HepG2 (cell line): ENCODE results near the gene ZBTB17. TPM values are rescaled to one million over a fixed set of nuclear protein-coding genes. Genes with fewer than 3 reads are reported as not detected.

Experiments used
- CBX2 ChIP-seq, 2 experiments: fragments of 200-600 bp in 1 of 2; sonication (generic); formaldehyde crosslinking in 1 of 2; IDR thresholded peaks; 2 replicates each; pipeline versions ENCODE4 v1.7.0 to v1.8.1; 2018 to 2022; ENCODE audit warnings: low read depth in 2 of 2, low read length in 1 of 2, mild to moderate bottlenecking in 1 of 2, missing genetic modification reagents in 1 of 2
- ELF1 ChIP-seq: sonication (generic); formaldehyde crosslinking; IDR thresholded peaks from 2 replicates; pipeline ENCODE4 v1.4.0; 2020; ENCODE audit warnings: missing genetic modification reagents
- ESRRA ChIP-seq: sonication (generic); formaldehyde crosslinking; IDR thresholded peaks from 2 replicates; pipeline ENCODE4 v1.5.1; 2020; ENCODE audit warnings: mild to moderate bottlenecking, low read depth, missing genetic modification reagents
- EZH2 ChIP-seq: conservative IDR thresholded peaks from 2 replicates; pipeline ENCODE4 v1.6.1; 2012; ENCODE audit warnings: mild to moderate bottlenecking, low read depth, low read length, moderate library complexity
- GFI1 ChIP-seq: sonication (generic); formaldehyde crosslinking; IDR thresholded peaks from 2 replicates; pipeline ENCODE4 v1.5.0; 2020; ENCODE audit warnings: missing genetic modification reagents, mild to moderate bottlenecking, borderline replicate concordance
- GPN1 ChIP-seq: sonication (generic); formaldehyde crosslinking; IDR thresholded peaks from 2 replicates; pipeline ENCODE4 v1.5.1; 2020; ENCODE audit warnings: missing genetic modification reagents, borderline replicate concordance
- HNF4G ChIP-seq, 2 experiments: sonication (generic) in 1 of 2; formaldehyde crosslinking in 1 of 2; IDR thresholded peaks; 2 replicates each; pipeline versions ENCODE4 v1.4.0 to v1.6.1; 2011 to 2020; ENCODE audit warnings: borderline replicate concordance in 2 of 2, low read depth in 2 of 2, mild to moderate bottlenecking in 2 of 2, low read length in 1 of 2, missing genetic modification reagents in 1 of 2, moderate library complexity in 1 of 2
- HOXA5 ChIP-seq: sonication (generic); formaldehyde crosslinking; IDR thresholded peaks from 2 replicates; pipeline ENCODE4 v1.4.0; 2020; ENCODE audit warnings: missing genetic modification reagents
- KMT2A ChIP-seq: sonication (generic); formaldehyde crosslinking; IDR thresholded peaks from 2 replicates; pipeline ENCODE4 v1.4.0; 2020; ENCODE audit warnings: missing genetic modification reagents
- MAFG ChIP-seq: sonication (generic); formaldehyde crosslinking; IDR thresholded peaks from 2 replicates; pipeline ENCODE4 v1.5.1; 2020; ENCODE audit warnings: mild to moderate bottlenecking, missing genetic modification reagents
- MIER2 ChIP-seq: IDR thresholded peaks from 2 replicates; pipeline ENCODE4 v1.6.1; 2016; ENCODE audit warnings: missing biosample characterization, missing genetic modification reagents
- PAF1 ChIP-seq: IDR thresholded peaks from 2 replicates; pipeline ENCODE4 v1.6.1; 2016; ENCODE audit warnings: missing genetic modification reagents, missing compliant biosample characterization
- RCOR2 ChIP-seq: IDR thresholded peaks from 2 replicates; pipeline ENCODE4 v1.6.1; 2016; ENCODE audit warnings: missing biosample characterization, missing genetic modification reagents
- TBL1XR1 ChIP-seq: fragments of 150-350 bp; IDR thresholded peaks from 2 replicates; pipeline ENCODE4 v1.6.1; 2014; ENCODE audit warnings: borderline replicate concordance, low read length; ENCODE audit not compliant: partially characterized antibody
- TEAD3 ChIP-seq: optimal IDR thresholded peaks from 2 replicates; pipeline ENCODE3; 2016; ENCODE audit warnings: borderline replicate concordance
- U2AF1 ChIP-seq: fragments of 200-400 bp; formaldehyde crosslinking; optimal IDR thresholded peaks from 2 replicates; pipeline ENCODE3; 2017; ENCODE audit warnings: mild to moderate bottlenecking, low read depth, low read length
- ZNF30 ChIP-seq: sonication (generic); formaldehyde crosslinking; IDR thresholded peaks from 2 replicates; pipeline ENCODE4 v1.5.0; 2020; ENCODE audit warnings: mild to moderate bottlenecking, missing genetic modification reagents
- ZNF430 ChIP-seq: sonication (generic); formaldehyde crosslinking; IDR thresholded peaks from 2 replicates; pipeline ENCODE4 v1.9.0; 2021; ENCODE audit warnings: mild to moderate bottlenecking, missing genetic modification reagents
- ZNF558 ChIP-seq: sonication (generic); formaldehyde crosslinking; IDR thresholded peaks from 2 replicates; pipeline ENCODE4 v1.9.0; 2022; ENCODE audit warnings: mild to moderate bottlenecking, missing genetic modification reagents, borderline replicate concordance
- ZNF660 ChIP-seq: sonication (generic); formaldehyde crosslinking; IDR thresholded peaks from 2 replicates; pipeline ENCODE4 v1.5.1; 2020; ENCODE audit warnings: mild to moderate bottlenecking, low read depth, missing genetic modification reagents, borderline replicate concordance
- ZNF7 ChIP-seq: IDR thresholded peaks from 2 replicates; pipeline ENCODE4 v1.6.1; 2016; ENCODE audit warnings: missing biosample characterization, missing genetic modification reagents
- ZNF850 ChIP-seq: sonication (generic); formaldehyde crosslinking; conservative IDR thresholded peaks from 2 replicates; pipeline ENCODE4 v1.9.0; 2021; ENCODE audit warnings: mild to moderate bottlenecking, missing genetic modification reagents
- ZSCAN25 ChIP-seq: sonication (generic); formaldehyde crosslinking; IDR thresholded peaks from 2 replicates; pipeline ENCODE4 v1.8.0; 2022; ENCODE audit warnings: mild to moderate bottlenecking, missing genetic modification reagents
- polyA plus RNA-seq, 8 experiments: library from polyadenylated mRNA; depleted of rRNA in 3 of 8; stranded (reverse) in 7 of 8; unstranded in 1 of 8; fragments of >200 nt; fragmentation: Illumina TruSeq in 4 of 8; extraction: Trizol in 4 of 8; gene quantifications; 2 replicates each; pipeline versions ENCODE4 v1.2.1 to v1.2.3, GENCODE V29; 2011 to 2016; ENCODE audit warnings: low read depth in 4 of 8, missing spikeins in 1 of 8, mixed read lengths in 1 of 8; ENCODE audit not compliant: insufficient read depth in 1 of 8
- total RNA-seq, 5 experiments: library from RNA; depleted of rRNA; stranded (reverse); fragments of >200 nt; fragmentation: Illumina TruSeq; extraction: Trizol; gene quantifications; 2 replicates each; pipeline ENCODE4 v1.2.3, GENCODE V29; 2016; ENCODE audit warnings: low read depth in 1 of 5
- TF ChIP-seq, protein P1 (sequence below): sonication (generic); formaldehyde crosslinking; IDR thresholded peaks from 2 replicates; pipeline ENCODE4 v1.5.0; 2020; ENCODE audit warnings: missing genetic modification reagents
- TF ChIP-seq, protein P2 (sequence below): sonication (generic); formaldehyde crosslinking; IDR thresholded peaks from 2 replicates; pipeline ENCODE4 v1.4.0; 2020; ENCODE audit warnings: missing genetic modification reagents, borderline replicate concordance
- TF ChIP-seq, protein P3 (sequence below): sonication (generic); formaldehyde crosslinking; IDR thresholded peaks from 2 replicates; pipeline ENCODE4 v1.4.0; 2020; ENCODE audit warnings: missing genetic modification reagents

The ZBTB17 gene
- total and polyA plus RNA-seq, 2 of the 13 experiments (the other 11 are each of a cell fraction or from before 2014, with no cell fraction given): 16.7 to 17.0 TPM

GRCh38 chr1:15975805-15976680, at the start of gene ZBTB17 (continued):
- TF ChIP-seq ELF1 (peak; percentile 99), MAFG (no peak), PAF1 (CRISPR knock-in tag) (no peak), ZNF30 (no peak), KMT2A (CRISPR knock-in tag) (peak; percentile 10; the same call in 1 of the 2 replicates), GPN1 (no peak), MIER2 (CRISPR knock-in tag) (no peak), ZNF430 (CRISPR knock-in tag) (no peak), ZNF7 (CRISPR knock-in tag) (no peak), HOXA5 (CRISPR knock-in tag) (no peak), ESRRA (CRISPR knock-in tag) (peak; percentile 47), U2AF1 (no peak), CBX2 (IDR thresholded peaks at IDR 0.05; ENCODE audit: low read depth, low read length) (no peak), CBX2 (CRISPR knock-in tag; IDR thresholded peaks at IDR 0.05; ENCODE audit: low read depth) (no peak), ZNF660 (no peak), EZH2 (no peak), TEAD3 (CRISPR knock-in tag) (no peak), RCOR2 (CRISPR knock-in tag) (no peak), ZNF558 (CRISPR knock-in tag) (no peak), GFI1 (CRISPR knock-in tag) (no peak), ZNF850 (CRISPR knock-in tag) (no peak), TBL1XR1 (no peak), ZSCAN25 (no peak), HNF4G (IDR thresholded peaks at IDR 0.05; ENCODE audit: borderline replicate concordance, low read depth, low read length) (no peak), HNF4G (CRISPR knock-in tag; IDR thresholded peaks at IDR 0.05; ENCODE audit: borderline replicate concordance, low read depth) (no peak)
- TF ChIP-seq, protein P1, sequence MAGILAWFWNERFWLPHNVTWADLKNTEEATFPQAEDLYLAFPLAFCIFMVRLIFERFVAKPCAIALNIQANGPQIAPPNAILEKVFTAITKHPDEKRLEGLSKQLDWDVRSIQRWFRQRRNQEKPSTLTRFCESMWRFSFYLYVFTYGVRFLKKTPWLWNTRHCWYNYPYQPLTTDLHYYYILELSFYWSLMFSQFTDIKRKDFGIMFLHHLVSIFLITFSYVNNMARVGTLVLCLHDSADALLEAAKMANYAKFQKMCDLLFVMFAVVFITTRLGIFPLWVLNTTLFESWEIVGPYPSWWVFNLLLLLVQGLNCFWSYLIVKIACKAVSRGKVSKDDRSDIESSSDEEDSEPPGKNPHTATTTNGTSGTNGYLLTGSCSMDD (CRISPR knock-in tag): no peak
- TF ChIP-seq, protein P2, sequence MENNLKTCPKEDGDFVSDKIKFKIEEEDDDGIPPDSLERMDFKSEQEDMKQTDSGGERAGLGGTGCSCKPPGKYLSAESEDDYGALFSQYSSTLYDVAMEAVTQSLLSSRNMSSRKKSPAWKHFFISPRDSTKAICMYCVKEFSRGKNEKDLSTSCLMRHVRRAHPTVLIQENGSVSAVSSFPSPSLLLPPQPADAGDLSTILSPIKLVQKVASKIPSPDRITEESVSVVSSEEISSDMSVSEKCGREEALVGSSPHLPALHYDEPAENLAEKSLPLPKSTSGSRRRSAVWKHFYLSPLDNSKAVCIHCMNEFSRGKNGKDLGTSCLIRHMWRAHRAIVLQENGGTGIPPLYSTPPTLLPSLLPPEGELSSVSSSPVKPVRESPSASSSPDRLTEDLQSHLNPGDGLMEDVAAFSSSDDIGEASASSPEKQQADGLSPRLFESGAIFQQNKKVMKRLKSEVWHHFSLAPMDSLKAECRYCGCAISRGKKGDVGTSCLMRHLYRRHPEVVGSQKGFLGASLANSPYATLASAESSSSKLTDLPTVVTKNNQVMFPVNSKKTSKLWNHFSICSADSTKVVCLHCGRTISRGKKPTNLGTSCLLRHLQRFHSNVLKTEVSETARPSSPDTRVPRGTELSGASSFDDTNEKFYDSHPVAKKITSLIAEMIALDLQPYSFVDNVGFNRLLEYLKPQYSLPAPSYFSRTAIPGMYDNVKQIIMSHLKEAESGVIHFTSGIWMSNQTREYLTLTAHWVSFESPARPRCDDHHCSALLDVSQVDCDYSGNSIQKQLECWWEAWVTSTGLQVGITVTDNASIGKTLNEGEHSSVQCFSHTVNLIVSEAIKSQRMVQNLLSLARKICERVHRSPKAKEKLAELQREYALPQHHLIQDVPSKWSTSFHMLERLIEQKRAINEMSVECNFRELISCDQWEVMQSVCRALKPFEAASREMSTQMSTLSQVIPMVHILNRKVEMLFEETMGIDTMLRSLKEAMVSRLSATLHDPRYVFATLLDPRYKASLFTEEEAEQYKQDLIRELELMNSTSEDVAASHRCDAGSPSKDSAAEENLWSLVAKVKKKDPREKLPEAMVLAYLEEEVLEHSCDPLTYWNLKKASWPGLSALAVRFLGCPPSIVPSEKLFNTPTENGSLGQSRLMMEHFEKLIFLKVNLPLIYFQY (CRISPR knock-in tag): peak; percentile 30; the same call in 1 of the 2 replicates
- TF ChIP-seq, protein P3, sequence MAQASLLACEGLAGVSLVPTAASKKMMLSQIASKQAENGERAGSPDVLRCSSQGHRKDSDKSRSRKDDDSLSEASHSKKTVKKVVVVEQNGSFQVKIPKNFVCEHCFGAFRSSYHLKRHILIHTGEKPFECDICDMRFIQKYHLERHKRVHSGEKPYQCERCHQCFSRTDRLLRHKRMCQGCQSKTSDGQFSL (CRISPR knock-in tag): no peak
